Mesenchymal stem cell (in vitro differentiated cells and primary cell): Measurements from ENCODE around the gene RAPGEF4.

Experiments
- DNase-seq: peaks from one replicate; pipeline ENCODE4 v3.0.0-alpha.2; 2013
- H2AFZ ChIP-seq: one replicate; pipeline ENCODE4 v1.6.1; 2013; ENCODE audit warnings: low read depth, mild to moderate bottlenecking, control low read depth, inconsistent platforms, low read length, moderate library complexity
- H2AK5ac ChIP-seq: 2 replicates; pipeline ENCODE4 v1.6.1; 2013; ENCODE audit warnings: low read length, moderate library complexity, mild to moderate bottlenecking, inconsistent platforms; ENCODE audit not compliant: severe bottlenecking
- H2BK120ac ChIP-seq: one replicate; pipeline ENCODE4 v1.6.1; 2013; ENCODE audit warnings: low read depth, mild to moderate bottlenecking, inconsistent platforms, low read length, moderate library complexity
- H2BK12ac ChIP-seq, 2 experiments: one replicate each; pipeline ENCODE4 v1.6.1; 2013; ENCODE audit warnings: inconsistent platforms in 2 of 2, low read length in 2 of 2, mild to moderate bottlenecking in 2 of 2, moderate library complexity in 2 of 2, control low read depth in 1 of 2
- H2BK15ac ChIP-seq: one replicate; pipeline ENCODE4 v1.6.1; 2013; ENCODE audit warnings: mild to moderate bottlenecking, low read depth, inconsistent platforms; ENCODE audit not compliant: poor library complexity, severe bottlenecking
- H2BK5ac ChIP-seq: 2 replicates; pipeline ENCODE4 v1.6.1; 2013; ENCODE audit warnings: low read depth, mild to moderate bottlenecking, low read length, control low read depth, inconsistent platforms; ENCODE audit not compliant: poor library complexity, severe bottlenecking
- H3K14ac ChIP-seq, 2 experiments: one replicate each; pipeline ENCODE4 v1.6.1; 2013; ENCODE audit warnings: inconsistent platforms in 2 of 2, low read length in 2 of 2, control low read depth in 1 of 2, mild to moderate bottlenecking in 1 of 2, moderate library complexity in 1 of 2
- H3K18ac ChIP-seq, 2 experiments: one replicate each; pipeline ENCODE4 v1.6.1; 2013; ENCODE audit warnings: inconsistent platforms in 2 of 2, low read length in 2 of 2, control low read depth in 1 of 2, low read depth in 1 of 2, mild to moderate bottlenecking in 1 of 2
- H3K23ac ChIP-seq, 2 experiments: one replicate each; pipeline ENCODE4 v1.6.1; 2013; ENCODE audit warnings: inconsistent platforms in 2 of 2, low read length in 2 of 2, mild to moderate bottlenecking in 2 of 2, moderate library complexity in 2 of 2, control low read depth in 1 of 2
- H3K27ac ChIP-seq: 2 replicates; pipeline ENCODE4 v1.5.1; 2013; ENCODE audit warnings: mild to moderate bottlenecking, moderate library complexity, low read length, control low read depth, inconsistent platforms; ENCODE audit not compliant: poor library complexity, severe bottlenecking
- H3K27me3 ChIP-seq, 2 experiments: 2 replicates each; pipeline versions ENCODE4 v1.6.1 to v1.7.0; 2013; ENCODE audit warnings: low read length in 2 of 2, mild to moderate bottlenecking in 2 of 2, moderate library complexity in 2 of 2, control low read depth in 1 of 2, inconsistent platforms in 1 of 2; ENCODE audit not compliant: control insufficient read depth in 1 of 2, insufficient read depth in 1 of 2
- H3K36me3 ChIP-seq, 2 experiments: 2 replicates each; pipeline versions ENCODE4 v1.6.1 to v1.7.0; 2013; ENCODE audit warnings: low read length in 2 of 2, control low read depth in 1 of 2, inconsistent platforms in 1 of 2, low read depth in 1 of 2, mild to moderate bottlenecking in 1 of 2; ENCODE audit not compliant: insufficient read depth in 2 of 2, control insufficient read depth in 1 of 2
- H3K4ac ChIP-seq, 2 experiments: one replicate each; pipeline ENCODE4 v1.6.1; 2013; ENCODE audit warnings: inconsistent platforms in 2 of 2, low read length in 2 of 2, mild to moderate bottlenecking in 2 of 2, moderate library complexity in 2 of 2, control low read depth in 1 of 2, low read depth in 1 of 2
- H3K4me1 ChIP-seq: 2 replicates; pipeline ENCODE4 v1.6.1; 2013; ENCODE audit warnings: low read depth, low read length, control low read depth; ENCODE audit not compliant: control insufficient read depth, insufficient read depth
- H3K4me2 ChIP-seq: 2 replicates; pipeline ENCODE4 v1.6.1; 2013; ENCODE audit warnings: low read length, mild to moderate bottlenecking, inconsistent platforms; ENCODE audit not compliant: poor library complexity, severe bottlenecking
- H3K4me3 ChIP-seq, 2 experiments: 2 replicates each; pipeline versions ENCODE4 v1.5.1 to v1.7.0; 2013; ENCODE audit warnings: low read length in 2 of 2, mild to moderate bottlenecking in 2 of 2, control low read depth in 1 of 2, low read depth in 1 of 2; ENCODE audit not compliant: insufficient read depth in 1 of 2
- H3K79me1 ChIP-seq: replicated peaks from 2 replicates; pipeline ENCODE4 v1.6.1; 2013; ENCODE audit warnings: mild to moderate bottlenecking, control low read depth, low read length, inconsistent platforms; ENCODE audit not compliant: poor library complexity, severe bottlenecking
- H3K9ac ChIP-seq: 2 replicates; pipeline ENCODE4 v1.7.0; 2013; ENCODE audit warnings: mild to moderate bottlenecking, low read length, moderate library complexity
- H3K9me3 ChIP-seq: 2 replicates; pipeline ENCODE4 v1.7.0; 2013; ENCODE audit warnings: mild to moderate bottlenecking, low read length; ENCODE audit not compliant: control insufficient read depth
- H4K8ac ChIP-seq: one replicate; pipeline ENCODE4 v1.6.1; 2013; ENCODE audit warnings: inconsistent platforms, mild to moderate bottlenecking, low read length, moderate library complexity
- H4K91ac ChIP-seq: one replicate; pipeline ENCODE4 v1.6.1; 2013; ENCODE audit warnings: mild to moderate bottlenecking, low read length, inconsistent platforms
- WGBS: methylation state at CpG from one replicate; pipeline ENCODE4 v1.1.7; 2013; ENCODE audit warnings: mixed read lengths; 5-methylcytosine and 5-hydroxymethylcytosine counted together

Gene RAPGEF4

DNA sequence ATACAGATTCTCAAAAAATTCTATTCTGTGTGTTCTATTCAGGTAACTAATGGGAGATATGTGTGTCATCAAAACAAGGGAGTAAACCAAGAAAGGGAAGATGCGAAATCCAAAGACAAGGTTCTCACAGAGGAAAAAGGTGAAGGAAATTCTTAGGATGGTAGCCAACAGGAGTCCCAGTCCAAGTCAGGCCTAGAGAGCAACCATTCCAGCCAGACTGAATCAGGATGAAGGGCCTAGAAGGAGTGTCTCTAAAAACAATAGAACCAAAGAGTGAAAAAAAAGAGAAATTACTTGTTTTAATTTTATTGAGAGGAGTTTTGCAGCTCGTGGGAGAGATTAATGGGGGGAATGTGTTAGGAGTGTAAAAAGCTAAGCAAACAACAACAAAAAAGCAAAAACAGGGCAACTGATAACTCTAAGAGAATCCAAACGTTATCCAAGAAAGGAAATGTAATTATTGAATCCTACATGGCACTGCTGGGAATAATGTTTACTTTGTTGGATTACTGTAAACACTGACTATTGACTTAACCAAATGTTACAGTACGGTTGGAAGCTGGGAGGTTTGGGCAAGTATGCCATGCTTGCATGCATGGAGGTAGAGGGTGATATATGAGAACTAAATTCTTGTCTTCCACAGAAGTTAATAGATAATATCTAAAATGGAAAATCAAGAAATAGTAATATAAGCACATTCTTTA is 352.3 kb downstream of the RAPGEF4 start:
- Histone ChIP-seq H2BK5ac (no peak overlapping the region), H2BK15ac (no peak overlapping the region), H2AFZ (no peak overlapping the region), H3K9me3 (no peaks in the 10 kb centered on the region), H2AK5ac (no peak overlapping the region), H3K27ac (peak overlapping the region; percentile 35), H3K4me3 (no peak overlapping the region), H3K79me1 (peaks cover 14% of the 10 kb centered on the region), H4K8ac (no peak overlapping the region), H3K4ac (no peak overlapping the region), H3K23ac (no peak overlapping the region), H3K9ac (no peak overlapping the region), H3K4me1 (peaks cover 3% of the 10 kb centered on the region), H2BK120ac (no peak overlapping the region), H2BK12ac (no peak overlapping the region), H3K36me3 (peaks cover 0 to 15% of the 10 kb centered on the region in 2 experiments), H3K27me3 (no peaks in the 10 kb centered on the region), H3K18ac (peak overlapping the region in 1 of 2 experiments; percentile 48), H3K14ac (no peak overlapping the region), H4K91ac (no peak overlapping the region), H3K4me2 (no peak overlapping the region)
- DNase-seq, result no peak
- 75% methylated on average over 2 of the region's 4 CpGs for WGBS

DNA sequence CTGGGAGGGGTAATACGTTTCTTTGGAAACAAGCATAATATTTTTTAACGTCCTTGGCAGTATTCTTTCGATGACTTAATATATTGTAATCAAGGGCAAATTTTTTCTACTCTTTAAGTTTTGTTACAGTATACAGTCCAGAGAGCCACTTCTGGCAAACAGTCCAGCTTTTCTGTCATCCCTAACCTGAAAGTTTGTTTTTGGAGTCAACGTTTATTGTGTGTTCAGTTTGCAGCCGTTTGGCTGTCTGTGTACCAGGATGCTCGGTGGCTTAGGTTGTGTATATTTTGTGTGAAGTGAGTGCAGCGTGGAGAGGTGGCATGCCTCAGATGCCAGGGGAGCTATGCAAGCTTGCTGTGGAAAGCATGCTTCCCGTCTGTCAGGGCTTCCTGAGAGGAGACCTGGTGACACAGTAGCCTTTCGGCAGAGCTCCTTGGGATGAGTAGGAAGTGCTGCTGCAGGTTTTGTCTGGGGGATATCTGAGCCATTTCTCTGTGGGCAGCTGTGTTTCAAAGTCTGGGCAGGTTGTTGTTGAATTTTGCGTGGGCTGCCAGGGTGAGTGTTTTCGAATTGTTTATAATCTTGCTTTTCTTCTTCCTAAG is 354.7 kb downstream of the RAPGEF4 start:
- peaks cover 17% of the 10 kb centered on the region for H3K79me1 ChIP-seq
- H4K8ac ChIP-seq, result peak overlapping the region; percentile 12
- H3K9ac ChIP-seq, result peak overlapping the region; percentile 89
- WGBS, result 53% methylated on average over 9 of the region's 11 CpGs
- DNase-seq, result peak; percentile 64
- H2BK120ac ChIP-seq, result no peak overlapping the region
- peak overlapping the region in 1 of 2 experiments; percentile 72 for H3K4me3 ChIP-seq
- peaks cover 0 to 17% of the 10 kb centered on the region in 2 experiments for H3K36me3 ChIP-seq
- no peak overlapping the region for H3K14ac ChIP-seq
- H3K27me3 ChIP-seq, result no peaks in the 10 kb centered on the region
- H2BK5ac ChIP-seq, result no peak overlapping the region
- no peaks in the 10 kb centered on the region for H3K9me3 ChIP-seq
- no peak overlapping the region for H2AK5ac ChIP-seq
- peak overlapping the region; percentile 67 for H3K27ac ChIP-seq
- peak overlapping the region in 1 of 2 experiments; percentile 13 for H3K4ac ChIP-seq
- H3K4me2 ChIP-seq, result peak overlapping the region; percentile 24
- no peak overlapping the region for H2BK12ac ChIP-seq
- no peak overlapping the region for H3K23ac ChIP-seq
- no peak overlapping the region for H2BK15ac ChIP-seq
- peaks cover 3% of the 10 kb centered on the region for H3K4me1 ChIP-seq
- H4K91ac ChIP-seq, result no peak overlapping the region
- H2AFZ ChIP-seq, result no peak overlapping the region
- H3K18ac ChIP-seq, result peak overlapping the region in 1 of 2 experiments; percentile 79

DNA sequence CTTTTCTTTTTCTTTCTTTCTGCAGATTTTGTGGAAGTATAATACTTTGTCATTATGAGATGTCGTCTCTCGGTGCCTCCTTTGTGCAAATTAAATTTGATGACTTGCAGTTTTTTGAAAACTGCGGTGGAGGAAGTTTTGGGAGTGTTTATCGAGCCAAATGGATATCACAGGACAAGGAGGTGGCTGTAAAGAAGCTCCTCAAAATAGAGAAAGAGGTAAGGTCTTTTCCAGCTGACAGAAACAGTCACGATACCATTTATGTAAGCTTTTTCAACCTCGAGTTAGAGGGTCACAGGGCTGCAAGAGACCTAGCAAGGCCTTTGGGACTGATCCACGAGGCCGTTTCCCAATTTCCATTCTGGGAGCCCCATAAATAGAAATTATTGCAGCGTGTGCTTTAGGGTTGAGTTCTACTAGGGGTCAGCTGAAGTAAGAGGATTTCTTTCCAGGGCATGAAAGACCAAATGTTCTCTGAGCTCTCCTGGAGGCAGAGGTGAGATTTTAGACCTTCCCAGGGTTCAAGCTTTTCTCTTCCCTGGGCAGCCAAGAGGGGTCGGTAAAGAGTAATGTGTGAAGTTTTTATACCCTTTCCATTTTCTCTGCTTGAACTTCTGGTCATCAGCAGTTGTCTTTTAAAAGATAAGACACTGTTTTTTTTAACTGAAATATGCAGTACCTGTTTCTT is 355.5 kb downstream of the RAPGEF4 start:
- no peak overlapping the region for H2AFZ ChIP-seq
- H3K27me3 ChIP-seq, result no peaks in the 10 kb centered on the region
- H3K4ac ChIP-seq, result no peak overlapping the region
- peaks cover 17% of the 10 kb centered on the region for H3K79me1 ChIP-seq
- peak overlapping the region; percentile 15 for H2AK5ac ChIP-seq
- no peak overlapping the region for H4K8ac ChIP-seq
- H4K91ac ChIP-seq, result no peak overlapping the region
- H3K23ac ChIP-seq, result no peak overlapping the region
- H3K4me3 ChIP-seq, result peak overlapping the region in 1 of 2 experiments; percentile 72
- WGBS, result 94% methylated on average over 10 of the region's 10 CpGs
- H3K4me2 ChIP-seq, result no peak overlapping the region
- H3K18ac ChIP-seq, result no peak overlapping the region
- H3K9ac ChIP-seq, result peak overlapping the region; percentile 89
- peaks cover 3% of the 10 kb centered on the region for H3K4me1 ChIP-seq
- H3K36me3 ChIP-seq, result peaks cover 0 to 17% of the 10 kb centered on the region in 2 experiments
- H2BK12ac ChIP-seq, result no peak overlapping the region
- DNase-seq, result no peak
- H3K27ac ChIP-seq, result peak overlapping the region; percentile 20
- H2BK120ac ChIP-seq, result no peak overlapping the region
- no peak overlapping the region for H3K14ac ChIP-seq
- no peaks in the 10 kb centered on the region for H3K9me3 ChIP-seq
- H2BK15ac ChIP-seq, result no peak overlapping the region
- H2BK5ac ChIP-seq, result no peak overlapping the region

DNA sequence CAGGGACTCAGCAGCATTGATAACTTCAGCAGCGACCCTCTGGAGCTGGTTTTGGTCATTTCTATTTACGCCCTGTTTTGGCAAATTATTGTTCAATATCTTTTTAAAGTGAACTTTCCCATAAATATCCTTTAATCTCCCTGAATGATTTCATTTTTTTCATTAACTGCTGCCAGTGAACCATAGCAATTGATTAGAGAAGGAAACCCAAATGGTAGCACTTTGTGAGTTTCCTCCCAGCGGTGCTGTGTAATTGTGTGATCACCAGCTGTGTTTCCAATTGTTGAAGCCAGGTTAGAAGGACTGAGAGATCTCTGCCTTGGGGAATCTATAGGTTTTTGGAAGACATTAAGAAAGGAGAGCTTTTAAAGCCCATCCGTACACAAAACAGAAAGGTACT is 356.3 kb downstream of the RAPGEF4 start:
- Histone ChIP-seq H3K79me1 (peaks cover 21% of the 10 kb centered on the region), H3K23ac (no peak overlapping the region), H2BK120ac (no peak overlapping the region), H4K91ac (no peak overlapping the region), H3K9ac (peak overlapping the region; percentile 89), H3K36me3 (peaks cover 3 to 22% of the 10 kb centered on the region in 2 experiments), H2AK5ac (peak overlapping the region; percentile 84), H3K4ac (no peak overlapping the region), H3K4me3 (peak overlapping the region in 1 of 2 experiments; percentile 72), H3K4me2 (no peak overlapping the region), H3K4me1 (peaks cover 3% of the 10 kb centered on the region), H3K27ac (no peak overlapping the region), H2BK5ac (no peak overlapping the region), H3K14ac (no peak overlapping the region), H4K8ac (no peak overlapping the region), H2AFZ (no peak overlapping the region), H2BK12ac (no peak overlapping the region), H3K9me3 (no peaks in the 10 kb centered on the region), H3K18ac (no peak overlapping the region), H3K27me3 (no peaks in the 10 kb centered on the region), H2BK15ac (no peak overlapping the region)
- DNase-seq, result no peak
- 97% methylated on average over 4 of the region's 4 CpGs for whole genome bisulfite sequencing
